Dermis blood vessel endothelial cell (primary cell): Measurements from ENCODE around the gene ZBTB16. TPM values are rescaled to one million over a fixed set of nuclear protein-coding genes. Genes with fewer than 3 reads are reported as not detected.
A peak's percentile ranks its signal among the peaks of the same experiment; 100 is the strongest.

Source experiments
- DNase-seq: peaks from one replicate; pipeline ENCODE4 v3.0.0; 2010
- total RNA-seq: library from RNA; depleted of rRNA; stranded (reverse); fragments of >200 nt; gene quantifications from 2 replicates; pipeline ENCODE4 v1.2.3, GENCODE V29; 2014

The ZBTB16 gene
- total RNA-seq, 1 donor from 2014 or later = 34.7 TPM

GRCh38 chr11:114289779-114290178, 230.3 kb downstream of the ZBTB16 start:
- DNase-seq = no peak

GRCh38 chr11:114290503-114291235, 231.2 kb downstream of the ZBTB16 start:
- no peak for DNase-seq

- DNase-seq = peak; percentile 44
These were observed 231.9 kb downstream of the ZBTB16 start for GRCh38 chr11:114291381-114291780.

- DNase-seq = peak; percentile 87
These were observed 232.6 kb downstream of the ZBTB16 start for GRCh38 chr11:114291842-114292680.

GRCh38 chr11:114293201-114293711, 233.7 kb downstream of the ZBTB16 start:
- peak; percentile 82 for DNase-seq

- peak; percentile 93 for DNase-seq
These were observed 236.4 kb downstream of the ZBTB16 start, which contains the start of gene NNMT for GRCh38 chr11:114295676-114296604. TSS of gene NNMT (plus strand) at chr11:114296399. CDS start at chr11:114296557, 158 bp downstream.

GRCh38 chr11:114296605-114297372, 237.3 kb downstream of the ZBTB16 start:
- peak; percentile 58 for DNase-seq

GRCh38 chr11:114297806-114298709, 238.5 kb downstream of the ZBTB16 start:
- no peak for DNase-seq

- DNase-seq = no peak
These were observed 239.2 kb downstream of the ZBTB16 start for GRCh38 chr11:114298710-114299109.

Other genes with a start within 250 kb of the ZBTB16 start
- gene USP28, start 184.1 kb upstream of the ZBTB16 start, total RNA-seq = 38.5 and 53.2 TPM in 2 replicates
- not detected in 2 replicates for gene HTR3B, start 154.9 kb upstream of the ZBTB16 start, total RNA-seq
- gene HTR3A, start 84.6 kb upstream of the ZBTB16 start, total RNA-seq = not detected in 2 replicates
- gene NNMT, start 236.7 kb downstream of the ZBTB16 start, total RNA-seq = 182 and 330 TPM in 2 replicates